Fibroblast of mammary gland (primary cell): Measurements from ENCODE around the gene C13orf42.

ENCODE experiments used
- DNase-seq: peaks from one replicate; pipeline ENCODE4 v3.0.0-alpha.2; 2010; ENCODE audit warnings: low read depth
- H3K4me3 ChIP-seq: 2 replicates; pipeline ENCODE4 v1.5.1; 2011; ENCODE audit warnings: low read depth, mild to moderate bottlenecking, low read length, moderate library complexity; ENCODE audit not compliant: control insufficient read depth
- CTCF ChIP-seq: conservative IDR thresholded peaks from 2 replicates; pipeline ENCODE4 v1.5.1; 2011; ENCODE audit warnings: low read depth, low read length, inconsistent platforms; ENCODE audit not compliant: control insufficient read depth, insufficient read depth

The C13orf42 gene

GRCh38 chr13:51111997-51112396 is 923 bp upstream of the C13orf42 start:
- TF ChIP-seq CTCF = no peak
- DNase-seq = no peak
- H3K4me3 ChIP-seq = no peak overlapping the region

- DNase-seq = no peak
- no peak for TF ChIP-seq CTCF
- H3K4me3 ChIP-seq = no peak overlapping the region
These were observed 3.1 kb downstream of the C13orf42 start for GRCh38 chr13:51107996-51108395.

GRCh38 chr13:51105046-51105445 is 6.0 kb downstream of the C13orf42 start:
- no peak for TF ChIP-seq CTCF
- no peak for DNase-seq
- H3K4me3 ChIP-seq = no peak overlapping the region

GRCh38 chr13:51101636-51102235 is 9.3 kb downstream of the C13orf42 start:
- H3K4me3 ChIP-seq = no peak overlapping the region
- no peak for TF ChIP-seq CTCF
- DNase-seq = no peak

- DNase-seq = no peak
- TF ChIP-seq CTCF = no peak
- no peak overlapping the region for H3K4me3 ChIP-seq
These were observed 13.6 kb downstream of the C13orf42 start for GRCh38 chr13:51097353-51098043.

GRCh38 chr13:51096131-51096530 is 14.9 kb downstream of the C13orf42 start:
- no peak for TF ChIP-seq CTCF
- no peak for DNase-seq
- no peak overlapping the region for H3K4me3 ChIP-seq

GRCh38 chr13:51093574-51093973 is 17.5 kb downstream of the C13orf42 start:
- no peak for TF ChIP-seq CTCF
- DNase-seq = no peak
- H3K4me3 ChIP-seq = no peak overlapping the region
